NOMO-1 treated with DMSO at 0.1 percent for 48 hours (cell line): ENCODE results near the gene KERA.
"Not testable (repeated sequence)": the region's sequence is repeated elsewhere in the genome, so short reads cannot be mapped to it uniquely, and the experiment has no call there.

Experiments
- DNase-seq: peaks from one replicate; lab custom pipeline; 2025; ENCODE audit not compliant: unreplicated experiment; lab: John Stamatoyannopoulos, UW

Gene KERA, protein sequence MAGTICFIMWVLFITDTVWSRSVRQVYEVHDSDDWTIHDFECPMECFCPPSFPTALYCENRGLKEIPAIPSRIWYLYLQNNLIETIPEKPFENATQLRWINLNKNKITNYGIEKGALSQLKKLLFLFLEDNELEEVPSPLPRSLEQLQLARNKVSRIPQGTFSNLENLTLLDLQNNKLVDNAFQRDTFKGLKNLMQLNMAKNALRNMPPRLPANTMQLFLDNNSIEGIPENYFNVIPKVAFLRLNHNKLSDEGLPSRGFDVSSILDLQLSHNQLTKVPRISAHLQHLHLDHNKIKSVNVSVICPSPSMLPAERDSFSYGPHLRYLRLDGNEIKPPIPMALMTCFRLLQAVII

DNA sequence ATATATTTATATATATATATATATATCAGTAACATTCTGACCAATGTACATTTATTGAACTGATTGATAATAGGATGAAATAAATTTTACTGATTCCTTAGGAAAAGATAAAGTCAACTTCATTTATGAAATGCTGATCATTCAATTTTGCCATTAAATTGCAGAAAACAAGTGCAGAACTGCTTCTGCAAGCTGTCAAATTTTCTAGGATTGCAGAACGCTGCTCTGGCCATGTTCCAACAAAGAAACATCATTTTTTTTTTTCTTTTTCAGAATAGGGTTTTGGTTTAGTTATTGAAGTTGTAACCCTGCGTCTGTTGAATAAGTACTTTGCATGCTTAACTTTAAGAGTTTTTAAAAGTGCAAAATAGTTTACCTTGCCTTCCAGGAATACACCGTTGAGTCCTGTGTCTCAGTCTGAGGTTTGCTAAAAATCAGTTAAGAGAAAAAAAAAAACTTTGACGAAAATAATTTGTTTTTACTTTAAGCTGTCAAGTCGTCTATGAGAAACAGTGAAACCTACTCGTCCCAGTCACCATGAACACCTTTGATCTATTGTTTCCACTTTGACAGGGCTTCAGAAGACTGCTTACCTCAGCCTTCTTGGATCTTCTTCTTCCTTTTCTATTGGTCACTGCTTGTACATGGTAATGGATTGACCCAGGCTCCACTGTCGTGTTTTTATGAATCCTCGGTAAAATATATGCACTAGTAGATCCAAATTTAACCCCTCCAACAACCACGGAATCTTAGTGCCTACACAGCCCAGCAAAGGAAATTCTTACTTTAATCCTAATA, at the start of gene KERA:
Gene KERA (minus strand): TSS at position 657 of the 798 bp plus-strand sequence. CDS start 1,743 bp downstream, outside the sequence.
- no peak for DNase-seq

DNA sequence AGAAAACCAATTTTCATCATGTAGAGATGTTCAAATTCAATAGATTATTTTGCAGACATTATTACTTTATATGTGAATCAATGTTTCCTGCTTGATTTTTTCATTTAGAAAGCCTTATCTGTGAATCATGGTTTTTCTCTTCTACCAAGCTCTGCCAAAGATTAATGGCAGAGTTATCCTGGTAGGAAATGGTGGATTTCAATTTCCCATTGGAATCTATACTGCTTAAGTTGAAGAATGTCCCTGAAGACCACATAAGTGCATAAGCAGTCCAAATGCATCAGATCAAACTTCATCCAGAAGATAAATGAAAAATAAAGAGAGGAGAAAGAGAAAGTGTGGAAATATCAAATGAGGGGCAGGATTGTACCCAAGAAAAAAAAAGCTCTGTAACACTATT, 48.5 kb upstream of the KERA start:
- no peak for DNase-seq

DNA sequence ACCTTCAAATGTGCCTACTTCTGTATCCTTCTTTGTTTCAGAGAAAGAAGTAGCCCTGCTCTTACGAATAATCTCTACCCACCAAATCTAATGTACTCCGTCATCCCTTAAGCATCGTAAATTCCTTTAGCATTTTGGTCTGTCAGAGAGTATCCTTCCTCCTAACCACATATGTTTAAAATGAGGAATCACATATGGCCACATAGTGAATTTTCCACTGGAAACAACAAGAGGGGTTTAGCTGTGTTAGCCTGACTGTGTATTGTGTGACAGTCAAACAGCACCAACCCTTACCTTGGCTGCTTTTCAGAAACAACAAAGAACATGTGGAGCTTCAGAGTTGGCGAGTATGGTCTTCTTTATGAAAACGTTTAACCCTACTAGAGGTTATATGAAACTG, 48.0 kb upstream of the KERA start:
- no peak for DNase-seq

DNA sequence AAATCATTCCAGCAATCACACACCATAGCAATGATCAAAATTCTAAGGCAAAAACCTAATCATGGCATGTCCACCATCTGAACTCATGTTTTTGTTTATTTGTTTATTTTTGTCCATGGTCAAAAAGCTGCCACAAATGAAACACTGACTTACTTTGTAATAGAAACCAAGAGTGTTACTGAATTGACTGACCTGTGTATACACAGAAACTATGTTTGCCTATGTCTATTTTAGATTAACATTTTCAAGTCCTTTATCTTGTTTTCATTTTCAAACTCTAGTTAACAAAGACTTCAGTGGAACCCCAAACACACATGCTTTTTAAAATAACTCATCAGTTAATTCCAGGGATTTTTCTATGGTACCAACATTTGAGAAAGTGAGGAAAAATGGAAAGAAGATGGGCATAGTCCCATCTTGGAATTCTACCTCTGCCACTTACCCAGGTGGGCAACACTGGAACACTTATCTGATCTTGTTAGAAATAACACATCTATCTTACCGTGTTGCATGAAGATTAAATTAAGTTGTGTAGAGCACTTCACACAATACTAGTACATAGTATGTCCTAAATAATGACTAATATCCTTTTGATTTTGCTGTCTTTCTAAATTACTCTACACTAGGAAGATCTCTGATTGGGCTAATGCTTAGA, 47.1 kb upstream of the KERA start:
- DNase-seq: no peak

DNA sequence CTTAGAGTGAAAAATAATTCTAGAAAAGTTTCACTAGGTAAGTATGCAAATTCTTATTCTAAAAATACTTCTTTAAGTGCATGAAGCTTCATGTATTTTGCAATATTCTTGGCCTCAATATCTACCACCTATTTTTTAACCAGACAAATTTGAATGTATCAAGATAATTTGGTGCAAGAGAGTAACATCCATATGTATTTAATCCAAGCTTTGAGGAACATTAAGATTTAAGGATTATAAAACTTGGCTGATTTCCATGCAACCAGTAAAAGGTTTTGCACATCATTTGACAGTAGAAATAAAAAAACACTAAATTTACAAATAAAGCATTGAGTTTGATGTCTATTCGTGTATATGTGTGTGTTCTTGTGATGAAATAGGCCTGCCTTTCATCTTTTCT, 45.8 kb upstream of the KERA start:
- no peak for DNase-seq

DNA sequence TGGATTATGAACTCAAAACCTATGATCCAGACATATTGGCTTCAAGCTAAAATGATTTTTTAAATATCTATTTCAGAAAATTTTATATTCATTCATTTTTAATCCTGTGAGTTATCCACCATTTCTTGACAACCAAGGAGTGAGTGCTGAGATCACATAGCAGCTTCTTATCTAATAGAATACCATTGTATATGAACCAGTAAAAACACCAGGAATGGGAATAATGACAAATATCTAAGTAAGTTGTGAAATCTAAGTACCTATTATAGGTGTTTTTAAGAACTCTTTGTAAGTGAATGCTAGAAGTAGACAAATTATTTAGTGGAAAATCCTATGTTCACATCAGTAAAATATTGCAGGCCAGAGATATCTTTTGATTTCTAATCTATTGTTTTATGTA, 45.3 kb upstream of the KERA start:
- no peak for DNase-seq

DNA sequence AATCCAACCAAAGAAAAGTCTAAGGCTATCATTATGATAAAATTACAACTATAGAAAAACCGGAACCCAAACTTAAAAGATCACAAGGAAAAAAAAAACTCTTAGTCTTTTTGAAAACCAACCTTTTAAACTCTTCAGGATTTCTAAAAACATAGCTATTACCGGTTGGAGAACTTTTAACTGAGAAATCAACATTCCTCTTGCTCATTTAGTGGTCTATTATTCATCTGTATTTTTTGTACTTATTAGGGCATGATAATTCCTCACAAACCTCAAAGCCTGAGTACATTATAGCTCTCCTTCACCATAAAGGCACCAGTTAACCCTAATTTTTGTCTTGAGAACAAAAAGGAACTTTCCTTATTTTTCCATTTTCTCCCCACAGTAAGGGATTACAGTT, 43.1 kb upstream of the KERA start:
- DNase-seq: no peak

DNA sequence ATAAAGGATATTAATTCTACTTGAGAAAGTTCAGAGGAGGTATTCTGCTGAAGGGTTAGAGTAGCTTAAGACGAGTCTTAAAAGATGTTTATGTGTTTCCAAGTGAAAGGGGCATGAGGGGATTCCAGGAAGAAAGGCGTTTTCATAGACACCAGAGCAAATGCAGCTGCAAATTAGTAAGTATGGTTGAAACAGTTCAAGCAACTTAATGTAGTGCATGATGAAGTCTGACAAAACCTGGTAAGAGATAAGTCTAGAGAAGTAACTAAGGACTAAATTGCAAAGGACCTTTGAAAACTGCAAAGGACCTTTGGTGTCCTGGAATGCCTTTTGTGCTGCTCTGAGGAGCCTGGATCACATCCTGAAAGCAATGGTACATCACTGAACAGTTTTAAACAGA, 42.0 kb upstream of the KERA start:
- no peak for DNase-seq

DNA sequence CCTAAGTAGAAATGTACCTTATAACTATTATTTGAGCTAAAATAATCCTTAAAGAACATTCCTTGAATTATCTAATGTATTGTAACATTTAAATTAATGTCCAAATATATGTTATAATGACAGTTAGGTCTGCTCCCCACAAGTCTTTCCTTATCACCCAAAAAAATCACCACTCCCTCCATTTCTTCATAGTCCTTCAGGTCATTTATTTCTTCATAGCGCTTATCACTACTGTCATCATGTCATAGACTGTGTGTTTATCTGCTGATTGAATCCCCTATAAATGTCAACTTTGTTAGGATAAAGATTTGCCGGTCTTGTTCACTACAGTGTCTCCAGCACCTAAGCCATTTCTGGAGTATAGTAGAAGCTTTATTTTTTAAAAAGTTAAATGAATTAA, 41.5 kb upstream of the KERA start:
- DNase-seq: no peak

DNA sequence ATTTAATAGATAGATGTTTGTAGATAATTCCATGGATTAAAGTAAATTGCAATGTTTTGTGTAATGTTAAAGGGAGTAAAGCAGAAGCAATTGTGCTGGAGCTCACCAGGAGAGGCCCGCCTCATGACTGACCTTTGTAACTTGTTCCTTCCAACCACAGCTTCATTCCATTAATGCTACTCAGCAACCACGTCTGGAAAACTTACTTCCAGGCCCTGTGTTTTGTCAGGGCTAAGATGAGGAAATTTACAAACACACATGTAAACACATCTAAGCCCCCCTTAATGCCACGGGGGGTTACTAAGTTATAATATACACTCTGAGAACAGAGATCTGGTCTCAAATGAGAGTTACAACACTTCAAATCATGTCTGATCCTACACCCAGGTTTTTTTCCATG, 41.1 kb upstream of the KERA start:
- DNase-seq: no peak

DNA sequence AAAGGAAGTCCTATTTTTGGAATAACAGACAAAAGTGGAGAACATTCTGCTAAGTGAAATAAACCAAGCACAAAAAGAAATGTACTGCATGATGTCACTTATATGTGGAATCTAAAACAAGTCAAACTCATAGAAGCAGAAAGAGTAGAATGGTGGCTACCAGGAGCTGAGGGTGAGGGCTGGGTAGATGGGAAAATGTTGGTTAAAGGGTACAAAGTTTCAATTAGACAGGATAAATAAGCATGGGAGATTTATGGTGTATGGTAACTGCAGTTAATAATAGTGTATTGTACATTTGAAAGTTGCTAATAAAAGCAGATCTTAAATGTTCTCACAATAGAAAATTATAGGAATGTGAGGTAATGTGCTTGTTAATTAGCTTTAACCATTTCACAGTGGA, 40.6 kb upstream of the KERA start:
- DNase-seq: peak; percentile 21

DNA sequence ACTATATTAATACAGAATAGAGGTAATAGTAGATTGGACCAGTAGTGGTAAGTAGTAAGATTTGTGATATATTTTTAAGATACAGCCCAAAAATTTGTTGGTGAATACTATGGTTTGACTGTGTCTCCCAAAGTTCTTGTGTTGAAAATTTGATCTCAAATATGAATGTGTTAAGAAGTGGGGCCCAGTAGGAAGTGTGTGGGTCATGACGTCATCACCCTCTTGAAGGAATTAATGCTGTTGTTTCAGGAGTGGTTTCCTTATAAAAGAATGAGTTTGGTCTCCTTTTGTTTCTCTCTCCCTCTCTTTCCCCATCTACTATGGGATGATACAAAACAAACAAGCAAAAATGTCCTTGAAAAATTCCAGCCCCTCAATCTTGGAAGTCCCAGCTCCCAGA, 37.1 kb upstream of the KERA start:
- no peak for DNase-seq

DNA sequence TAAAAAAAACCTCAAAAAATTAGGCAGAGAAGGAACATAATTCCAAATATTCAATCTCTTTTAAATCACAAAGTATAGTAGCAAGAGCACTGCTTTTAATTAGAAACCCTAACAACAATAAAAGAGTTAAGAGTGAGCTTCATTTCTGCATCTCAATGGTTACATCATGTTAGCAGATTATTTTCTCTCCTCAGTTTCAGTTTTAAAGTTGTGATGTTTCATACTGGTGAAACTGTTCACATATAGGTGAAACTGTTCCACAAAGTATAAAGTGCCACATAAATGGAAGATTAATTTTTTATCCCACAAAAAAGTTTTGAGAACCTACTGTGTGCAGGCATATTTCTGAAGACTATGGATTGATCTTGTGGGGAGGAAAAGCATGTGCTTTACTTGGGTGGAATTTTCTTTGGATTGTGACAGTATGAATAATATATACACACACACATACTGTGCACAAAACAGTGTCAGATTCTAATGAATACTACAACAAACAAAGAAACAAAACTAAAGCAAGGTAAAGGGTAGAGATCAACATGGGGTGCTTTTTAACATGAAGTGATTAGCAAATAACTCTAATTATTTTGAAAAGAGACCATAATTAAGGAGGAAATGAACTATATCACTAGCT, 36.3 kb upstream of the KERA start:
- DNase-seq: no peak

DNA sequence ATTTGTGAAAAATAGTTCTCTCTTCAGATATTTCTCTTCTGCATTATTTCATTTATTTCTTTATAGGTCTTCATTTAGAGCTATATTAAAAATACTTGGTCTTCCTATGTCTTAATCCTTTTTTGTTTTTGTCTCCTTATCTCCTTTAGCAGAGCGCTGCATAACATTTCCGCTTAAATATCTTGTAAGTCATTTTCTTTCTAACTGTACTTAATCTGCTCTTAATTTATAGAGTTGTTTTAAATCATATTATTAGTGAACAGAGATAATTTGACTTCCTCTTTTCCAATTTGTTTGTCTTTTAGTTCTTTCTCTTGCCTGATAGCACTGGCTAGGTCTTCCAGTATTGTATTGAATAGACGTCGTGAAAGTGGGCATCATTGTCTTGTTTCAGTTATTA, 35.5 kb upstream of the KERA start:
- DNase-seq: no peak

DNA sequence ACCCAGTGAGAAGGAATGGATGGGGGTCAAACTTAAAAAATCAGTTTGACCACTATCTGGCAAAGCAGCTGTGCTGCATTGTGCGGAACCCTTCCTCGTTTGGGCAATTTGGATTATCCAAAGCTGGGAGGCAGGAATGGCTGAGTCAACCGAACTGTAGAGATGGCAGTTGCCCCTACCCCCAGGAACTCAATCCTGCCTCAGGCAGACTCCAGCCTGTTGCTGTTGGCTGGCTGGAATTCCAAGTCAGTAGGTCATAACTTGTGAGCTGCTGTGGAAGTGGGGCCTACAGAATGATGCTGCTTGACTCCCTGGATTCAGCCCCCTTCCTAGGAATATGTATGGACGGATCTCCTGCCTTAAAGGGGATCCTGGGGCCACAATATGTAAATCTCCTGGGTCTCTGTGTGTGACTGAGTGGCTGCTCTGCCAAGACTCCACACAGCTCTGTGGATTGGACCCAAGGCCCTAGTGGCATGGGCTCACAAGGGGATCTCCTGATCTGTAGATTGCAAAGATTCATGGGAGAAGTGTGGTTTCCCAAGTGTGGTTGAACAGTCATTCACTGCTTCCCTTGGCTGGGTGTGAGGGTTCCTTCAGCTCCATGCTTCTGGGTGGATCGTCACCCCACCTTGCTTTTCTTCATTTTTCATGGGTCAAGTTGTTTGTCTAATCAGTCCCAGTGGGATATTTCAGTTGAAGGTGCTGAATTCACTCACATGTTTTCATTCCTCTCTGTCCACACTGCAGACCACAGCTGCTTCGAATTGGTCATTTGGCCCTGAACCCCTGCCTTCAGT, 34.3 kb upstream of the KERA start:
- DNase-seq: no peak

DNA sequence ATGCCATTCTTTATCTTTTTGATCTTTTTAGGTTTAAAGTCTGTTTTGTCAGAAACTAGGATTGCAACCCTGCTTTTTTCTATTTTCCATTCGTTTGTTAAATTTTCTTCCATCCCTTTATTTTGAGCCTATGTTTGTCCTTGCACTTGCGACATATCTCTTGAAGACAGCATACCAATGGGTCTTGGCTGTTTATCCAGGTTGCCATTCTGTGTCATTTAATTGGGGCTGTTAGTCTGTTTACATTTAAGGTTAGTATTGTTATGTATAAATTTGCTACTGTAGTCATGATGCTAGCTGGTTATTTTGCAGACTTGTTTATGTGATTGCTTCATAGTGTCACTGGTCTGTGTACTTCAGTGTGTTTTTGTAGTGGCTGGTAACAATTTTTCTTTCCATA, 32.1 kb upstream of the KERA start:
- DNase-seq: not testable (repeated sequence)

DNA sequence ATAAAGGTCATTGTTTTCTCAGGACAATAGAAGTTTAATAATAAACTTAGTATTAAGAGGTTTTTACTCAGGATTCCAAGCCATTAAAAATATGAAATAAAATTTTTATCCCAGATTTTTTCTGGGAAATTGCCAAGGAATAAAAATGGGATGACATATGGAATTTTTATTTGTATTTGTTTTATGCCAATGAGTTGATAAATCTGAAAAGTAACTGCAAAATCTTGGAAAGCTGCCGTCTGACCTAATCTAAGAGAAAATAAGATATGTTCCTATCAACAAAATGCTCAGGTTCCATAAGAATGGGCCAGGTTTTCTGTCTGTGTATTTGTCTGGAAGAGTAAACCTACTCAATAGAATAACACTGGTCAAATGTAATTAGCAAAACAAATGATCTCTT, 22.2 kb upstream of the KERA start:
- no peak for DNase-seq

DNA sequence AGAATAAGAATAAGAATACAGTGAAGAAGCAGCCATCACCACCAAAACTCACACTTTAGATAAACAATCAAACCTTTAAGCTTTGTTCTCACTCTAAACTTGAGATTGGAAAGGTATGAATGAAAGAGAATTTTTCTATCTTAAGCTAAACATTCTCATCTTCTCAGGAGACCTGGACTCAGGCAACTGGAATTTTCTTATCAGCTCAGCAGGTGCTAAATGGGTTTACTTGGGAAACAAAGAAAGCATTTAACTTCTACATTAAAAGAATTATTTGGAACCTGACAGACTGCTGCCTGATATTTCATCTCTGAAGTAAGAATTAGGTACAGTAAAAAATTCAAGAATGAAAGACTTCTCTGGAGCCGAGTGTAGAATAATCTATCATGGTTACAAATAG, 20.7 kb upstream of the KERA start:
- DNase-seq: no peak

DNA sequence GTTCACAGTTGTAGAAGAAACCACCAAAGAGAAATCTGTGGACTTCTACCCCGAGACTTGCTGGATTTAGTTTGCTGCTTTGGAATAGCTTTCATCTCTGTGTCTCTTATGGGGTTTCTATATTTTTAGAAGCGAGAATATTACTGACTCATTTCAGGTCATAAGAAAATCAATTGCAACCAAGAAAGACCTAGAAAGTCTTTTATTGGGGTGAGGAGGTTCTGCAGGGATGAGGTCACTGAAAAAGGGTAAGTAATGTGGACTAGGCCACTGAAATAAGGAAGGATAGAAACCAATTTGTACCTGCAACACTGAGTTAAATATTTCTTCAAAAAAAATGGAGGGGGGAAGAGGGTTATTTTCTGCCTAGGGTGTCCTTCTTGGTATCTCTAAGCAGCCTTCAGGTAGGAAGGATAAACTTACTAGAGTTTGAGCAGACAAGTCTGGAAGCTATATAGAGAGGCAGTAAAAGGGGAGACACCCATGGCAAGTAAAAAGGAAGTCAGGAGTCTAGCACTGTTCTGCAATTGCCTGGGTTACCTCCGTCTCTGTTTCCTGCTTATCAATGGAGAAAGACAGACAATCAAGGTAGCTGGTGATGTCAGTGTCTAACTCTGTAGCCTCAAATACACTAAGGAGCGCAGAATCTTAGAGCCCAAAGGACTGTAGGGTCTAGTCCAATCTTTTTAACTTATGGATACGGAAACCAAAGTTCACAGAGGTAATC, 19.6 kb upstream of the KERA start:
- DNase-seq: no peak

DNA sequence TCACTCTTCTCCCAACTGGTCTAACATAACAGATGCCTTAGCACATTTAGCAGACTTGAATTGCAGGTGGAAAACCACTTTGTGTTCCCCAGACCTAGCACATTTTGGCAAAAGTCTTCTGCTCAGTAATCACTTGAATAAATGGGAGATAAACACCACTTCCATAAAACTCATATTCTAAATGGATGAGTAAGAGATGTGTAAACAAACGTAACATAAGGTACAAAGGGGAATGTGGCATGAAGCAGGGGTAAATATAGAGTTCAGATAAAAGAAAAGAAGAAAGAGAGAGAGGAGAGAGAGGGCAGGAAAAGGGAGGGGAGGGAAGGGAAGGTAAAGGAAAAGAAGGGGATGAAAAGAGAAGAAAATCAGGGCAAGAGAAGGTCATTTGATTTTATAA, 17.0 kb upstream of the KERA start:
- DNase-seq: no peak
